Right renal cortex interstitium (tissue), 3 donors: ENCODE data around the gene CYTH1. TPM values are rescaled to one million over a fixed set of nuclear protein-coding genes. Genes with fewer than 3 reads are reported as not detected.

ENCODE experiments used
- DNase-seq, 3 donors: peaks; one replicate each; pipeline ENCODE4 v3.0.0-alpha.2; 2013; ENCODE audit warnings: low read depth in 3 of 3, low spot score in 2 of 3
- polyA plus RNA-seq, 3 donors: library from polyadenylated mRNA; unstranded; fragments of 120-200 nt; gene quantifications; one replicate each; pipeline ENCODE4 v1.2.1, GENCODE V29; 2013; ENCODE audit not compliant: insufficient read length in 3 of 3

CYTH1 gene
- polyA plus RNA-seq, 3 donors: 21.1 to 24.3 (median 21.8) TPM

DNA sequence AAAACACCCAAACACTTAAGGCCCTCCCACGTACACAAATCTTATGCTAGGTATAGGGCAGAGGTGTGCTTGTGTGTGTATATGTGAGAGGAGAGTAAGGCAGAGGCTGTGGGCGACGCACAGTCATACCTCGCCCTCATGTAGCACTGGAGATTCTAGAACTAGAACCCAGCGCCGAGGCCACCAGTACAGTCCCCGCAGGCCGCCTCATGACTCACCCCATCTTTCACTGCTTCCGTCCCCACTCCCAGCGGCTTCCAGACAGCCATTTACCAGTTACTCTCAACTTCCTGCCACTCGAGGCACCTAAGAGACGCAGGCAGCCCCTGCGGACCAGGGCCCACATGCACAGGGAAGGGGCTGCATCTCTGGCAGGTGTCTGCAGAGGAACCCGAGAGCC, 23.2 kb upstream of the CYTH1 start:
- DNase-seq: no peak

DNA sequence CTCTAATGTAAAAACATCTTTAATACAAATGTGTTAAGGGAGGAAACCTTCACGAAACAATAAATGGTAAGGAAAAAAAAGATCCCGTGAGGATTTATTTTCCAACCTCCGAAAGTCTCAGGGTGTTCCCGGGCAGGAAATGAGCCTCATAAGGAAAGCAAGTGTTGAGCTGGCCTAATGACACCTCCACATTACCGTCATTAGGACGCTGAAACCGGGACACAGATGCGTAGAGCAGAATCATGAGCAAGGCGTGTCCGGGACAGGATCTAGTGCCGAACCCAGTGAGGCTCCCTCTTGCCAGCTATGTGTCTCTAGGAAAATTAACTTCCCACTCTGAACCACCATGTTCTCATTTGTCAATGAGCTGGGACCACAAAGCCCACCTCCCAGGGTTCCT, 22.7 kb upstream of the CYTH1 start:
- DNase-seq: no peak

DNA sequence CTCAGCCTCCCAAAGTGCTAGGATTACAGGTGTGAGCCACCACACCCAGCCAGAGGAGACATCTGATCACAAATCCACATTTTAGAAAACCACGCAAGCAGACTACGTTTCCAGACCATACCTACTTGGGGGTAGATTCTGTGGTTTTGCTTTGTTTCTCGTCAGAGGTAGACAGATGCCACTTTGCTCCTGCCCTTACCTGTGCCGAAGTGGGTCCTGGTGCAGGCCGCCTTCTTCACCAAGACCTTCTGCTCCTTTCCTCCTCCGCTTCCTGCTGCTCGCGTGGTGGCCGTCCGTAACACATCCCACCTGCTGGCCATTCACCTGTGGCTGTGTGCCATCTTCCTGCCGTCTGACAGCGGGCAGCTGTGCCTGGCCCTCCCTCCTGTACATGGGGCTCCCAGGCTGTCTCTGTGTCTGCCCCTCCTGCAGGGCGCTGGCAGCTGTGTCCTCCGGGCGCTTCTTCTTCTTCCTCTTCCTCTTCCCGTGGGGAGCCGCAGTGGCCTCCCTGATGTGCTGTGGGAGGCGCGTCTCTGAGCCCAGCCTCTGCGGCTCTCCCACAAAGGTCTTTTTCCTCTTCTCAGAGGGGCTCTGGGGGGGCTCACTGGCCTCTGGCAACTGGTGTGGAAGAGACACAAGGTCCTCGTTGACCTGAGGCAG, 21.2 kb upstream of the CYTH1 start:
- DNase-seq: no peak

DNA sequence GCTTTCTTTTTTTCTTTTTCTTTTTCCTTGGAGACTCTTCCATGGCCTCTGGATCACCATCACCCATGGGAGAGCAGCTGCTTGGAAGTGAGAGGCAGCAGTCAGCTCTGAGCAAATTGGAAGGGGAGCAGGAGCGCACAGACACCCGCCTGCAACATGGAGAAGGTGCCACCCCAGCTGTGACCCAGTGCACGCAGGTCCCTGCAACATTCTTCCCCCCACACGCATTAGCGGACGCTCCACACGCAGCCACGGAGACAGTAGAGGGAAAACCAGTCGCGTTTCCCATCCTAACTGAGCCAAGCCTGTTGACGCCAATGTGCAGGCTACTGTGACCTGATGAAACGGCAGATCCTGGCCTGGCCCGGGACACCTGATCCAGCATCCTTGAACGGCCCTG, 20.4 kb upstream of the CYTH1 start:
- no peak for DNase-seq

DNA sequence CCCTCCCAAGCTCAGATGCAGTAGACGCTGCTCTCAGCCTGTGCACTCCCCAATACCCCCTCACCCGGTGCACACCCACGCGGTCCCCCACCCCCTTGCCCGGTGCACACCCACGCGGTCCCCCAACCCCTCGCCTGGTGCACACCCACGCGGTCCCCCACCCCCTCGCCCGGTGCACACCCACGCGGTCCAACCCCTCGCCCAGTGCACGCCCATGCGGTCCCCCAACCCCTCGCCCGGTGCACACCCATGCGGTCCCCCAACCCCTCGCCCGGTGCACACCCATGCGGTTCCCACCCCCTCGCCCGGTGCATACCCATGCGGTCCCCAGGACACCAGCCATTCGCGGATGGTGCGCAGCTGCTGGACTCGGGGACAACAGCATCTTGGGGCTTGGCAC, 19.9 kb upstream of the CYTH1 start:
- no peak for DNase-seq

DNA sequence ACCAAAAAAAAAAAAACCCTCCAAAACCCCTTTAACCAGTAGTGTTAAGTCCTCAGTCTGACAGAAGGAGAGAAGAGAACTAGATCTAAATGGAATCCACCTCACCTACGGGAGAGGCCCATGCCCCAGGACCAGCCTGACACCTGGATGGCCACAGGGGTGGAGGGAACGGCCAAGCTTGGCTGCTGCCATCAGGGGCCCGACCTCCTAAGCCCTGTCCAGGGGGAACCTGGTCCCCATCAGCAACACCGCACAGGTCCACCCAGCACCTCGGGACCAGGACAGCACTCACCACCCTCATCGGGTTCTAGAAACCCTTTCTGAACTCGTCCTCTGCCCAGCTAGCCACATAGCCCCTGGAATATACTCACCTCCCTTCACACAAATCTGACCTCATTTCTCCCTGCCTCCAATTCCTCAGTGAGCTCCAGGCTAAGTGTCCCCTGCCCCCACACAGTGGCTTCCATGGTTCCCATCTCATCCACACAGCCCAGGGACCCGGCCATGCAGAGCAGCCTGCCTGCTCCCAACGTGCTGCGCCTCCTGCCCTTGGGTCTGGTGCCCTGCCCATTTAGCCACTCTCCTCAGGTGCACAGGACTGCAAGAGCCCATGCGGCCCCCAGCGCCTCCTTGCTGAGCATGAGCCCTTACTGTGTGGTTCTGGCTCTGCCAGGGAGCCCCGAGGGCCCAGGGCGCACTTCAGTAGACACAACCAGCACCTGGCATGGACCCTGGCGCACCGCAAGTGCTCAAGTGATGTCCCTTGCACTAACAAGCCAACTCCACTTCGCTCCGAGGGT, 18.3 kb upstream of the CYTH1 start:
- DNase-seq: no peak

DNA sequence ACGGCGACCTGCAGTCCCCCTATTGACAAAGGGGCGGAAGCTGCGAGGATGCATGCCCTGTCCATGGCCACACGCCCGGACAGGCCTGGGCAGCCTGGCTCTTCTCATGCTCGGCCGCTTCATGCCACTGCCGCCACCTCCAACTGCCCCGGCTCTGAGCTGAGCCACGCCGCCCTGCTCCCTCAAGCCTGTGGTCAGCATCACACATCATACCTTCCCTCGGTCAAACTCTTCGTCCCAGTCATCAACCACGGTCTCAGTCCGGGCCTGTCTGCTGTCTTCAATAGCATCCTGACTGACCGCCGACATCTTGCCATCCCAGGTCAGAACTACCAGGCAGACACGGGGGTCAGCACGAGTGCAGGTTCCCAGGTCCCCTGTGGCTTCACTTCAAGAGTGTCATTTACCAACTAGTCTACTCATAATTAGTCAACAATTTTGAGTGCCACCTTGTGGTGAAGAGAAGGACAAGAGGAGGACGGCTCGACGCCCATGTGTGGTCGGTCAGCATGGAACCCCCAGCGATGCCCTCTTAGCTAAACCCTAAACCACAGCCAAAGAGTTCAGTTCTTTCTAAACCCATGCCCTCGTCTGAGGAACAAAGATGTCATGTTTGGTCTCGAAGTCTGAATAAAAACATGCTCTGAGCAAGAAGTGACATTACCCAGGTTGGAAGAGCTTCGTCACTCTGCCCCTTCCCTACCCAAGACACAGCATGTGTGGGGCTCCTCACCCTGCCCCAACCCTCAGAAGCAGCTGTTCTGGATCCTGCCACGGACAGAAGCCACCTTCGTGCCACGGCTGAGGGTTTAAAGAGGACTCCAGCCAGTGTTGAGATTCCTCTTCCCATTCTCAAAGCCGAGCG, 16.9 kb upstream of the CYTH1 start:
- DNase-seq: no peak

DNA sequence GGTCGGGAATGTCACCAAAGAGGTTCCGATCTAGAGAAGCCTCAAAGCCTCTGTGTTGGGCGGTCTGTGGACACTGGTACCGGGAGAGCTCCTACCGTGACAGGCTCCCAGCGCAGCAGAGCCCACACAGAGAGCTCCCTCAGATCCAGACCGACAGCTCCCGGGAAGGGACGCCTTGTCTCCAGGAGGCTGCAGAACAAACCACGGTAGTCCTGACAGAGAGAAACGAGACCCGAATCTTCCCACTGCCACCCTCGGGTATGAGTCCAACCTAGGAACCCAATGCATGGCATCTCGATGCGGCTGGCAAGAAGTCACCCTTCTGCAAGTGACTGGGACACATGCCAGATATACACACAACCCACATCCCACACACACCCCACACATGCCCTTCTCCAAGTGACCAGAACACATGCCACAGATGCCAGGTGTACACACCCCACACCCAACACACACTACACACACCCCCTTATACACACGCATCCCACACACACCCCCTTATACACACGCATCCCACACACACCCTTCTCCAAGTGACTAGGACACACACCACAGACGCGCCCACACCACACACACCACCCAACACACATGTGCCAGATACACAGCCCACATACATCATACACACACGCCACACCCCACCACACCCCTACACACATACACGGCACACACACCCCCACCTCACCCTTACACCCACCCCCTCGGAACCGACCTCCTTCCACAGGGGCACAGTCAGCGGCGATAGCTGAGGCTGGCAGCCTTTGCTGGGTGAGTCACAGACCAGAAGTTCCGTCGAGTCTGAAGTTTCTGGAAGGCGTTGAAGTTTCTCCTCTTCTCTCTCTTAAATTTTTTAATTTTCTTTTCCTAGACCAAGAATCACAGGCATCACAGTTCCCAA, 15.9 kb upstream of the CYTH1 start:
- no peak for DNase-seq

DNA sequence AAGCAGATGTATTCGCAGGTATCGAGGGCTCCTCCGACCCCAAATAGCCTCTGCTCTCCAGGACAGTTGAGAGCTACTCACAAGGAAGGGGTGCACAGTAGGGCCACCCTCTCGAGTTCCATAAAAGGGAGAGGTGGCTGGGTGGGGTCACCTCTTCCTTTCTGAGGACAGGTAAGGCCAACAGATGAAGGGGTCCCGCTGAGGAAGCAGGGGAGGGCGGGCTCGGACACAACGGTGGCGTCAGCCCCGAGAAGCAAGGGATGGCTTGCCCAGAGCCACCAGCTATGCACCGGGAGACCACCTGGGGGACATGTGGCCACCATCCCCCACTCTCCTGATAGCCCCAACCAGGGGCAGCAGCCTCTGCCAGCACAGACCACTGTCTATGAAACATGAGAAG, 15.1 kb upstream of the CYTH1 start:
- DNase-seq: no peak

DNA sequence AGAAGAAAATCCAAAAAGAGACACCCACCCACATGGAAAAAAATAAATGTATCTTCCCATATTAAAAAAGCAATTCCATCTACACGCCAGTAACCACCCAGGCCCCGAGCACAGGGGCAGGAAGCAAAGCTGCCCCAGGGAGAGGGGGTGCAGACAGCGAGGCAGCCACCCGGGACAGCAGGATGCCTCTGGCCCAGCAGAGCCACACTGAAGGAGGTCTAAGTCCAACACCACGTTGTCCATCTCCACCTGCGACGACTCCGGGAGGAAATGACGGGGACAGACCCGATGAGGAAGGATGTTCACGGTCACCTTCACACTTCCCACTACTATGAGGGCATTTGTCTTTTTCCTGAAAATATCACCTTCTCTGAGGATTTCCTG, 14.4 kb upstream of the CYTH1 start:
- DNase-seq: no peak

DNA sequence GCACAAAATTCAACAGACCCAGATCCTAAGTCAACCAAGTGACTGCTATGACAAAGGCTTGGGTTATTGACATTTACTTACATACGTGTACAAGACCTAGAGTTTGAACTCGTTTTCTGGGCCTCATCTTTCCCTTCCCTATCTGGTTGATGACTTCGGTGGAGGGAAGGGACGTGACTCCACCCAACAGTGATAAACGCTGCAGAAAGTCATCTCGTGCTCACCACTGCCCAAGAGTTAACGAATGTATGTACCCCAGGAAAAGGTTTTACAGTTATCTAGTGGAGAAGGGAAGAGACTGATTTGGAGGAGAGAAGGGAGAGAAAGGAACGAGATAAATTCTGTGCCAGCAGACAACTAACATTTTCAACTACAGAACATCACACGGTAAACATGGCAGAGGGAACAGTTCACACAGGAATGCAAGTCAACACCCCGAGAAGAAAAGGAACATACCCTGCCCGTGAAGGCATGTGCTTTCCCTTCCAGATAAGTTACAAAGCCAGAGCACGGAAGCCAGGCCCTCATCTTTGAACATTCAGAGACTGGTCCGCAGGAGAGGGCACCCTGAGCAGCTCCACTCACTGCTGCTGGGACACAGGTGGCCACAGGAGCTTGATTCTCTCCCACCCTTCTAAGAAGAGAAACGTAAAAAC, 13.9 kb upstream of the CYTH1 start:
- no peak for DNase-seq

DNA sequence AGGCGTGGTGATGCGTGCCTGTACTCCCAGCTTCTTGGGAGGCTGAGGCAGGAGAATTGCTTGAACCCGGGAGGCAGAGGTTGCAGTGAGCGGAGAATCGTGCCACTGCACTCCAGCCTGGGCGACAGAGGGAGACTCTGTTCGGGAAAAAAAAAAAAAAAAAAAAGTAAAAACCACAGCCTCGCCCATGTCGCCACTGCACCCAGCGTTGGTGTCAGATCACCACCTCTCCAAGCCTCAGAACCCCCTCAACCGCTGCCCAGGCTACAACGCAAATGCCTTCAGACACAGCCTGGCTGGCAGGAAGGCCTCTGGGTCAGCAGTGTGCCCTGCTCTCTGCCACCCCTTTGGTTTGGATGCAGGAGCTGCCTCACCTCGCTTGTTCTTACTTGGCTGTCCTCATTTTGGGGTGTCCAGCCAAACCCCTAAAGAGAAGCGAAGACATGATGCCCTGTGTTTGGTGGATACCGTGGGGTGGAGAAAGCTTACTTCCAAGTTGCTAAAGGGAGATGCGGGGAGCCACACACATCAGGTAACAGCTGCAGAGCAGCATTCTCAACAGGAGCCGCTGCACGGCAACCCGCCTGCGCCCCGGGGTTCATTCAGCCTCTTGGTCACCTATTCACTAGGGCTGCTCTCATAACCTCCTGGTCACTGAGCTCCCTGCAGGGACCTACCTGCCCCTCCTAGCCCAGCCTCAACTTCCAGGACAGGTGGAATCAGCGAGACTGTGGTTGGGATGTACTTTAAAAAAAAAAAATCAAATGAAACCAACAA, 13.0 kb upstream of the CYTH1 start:
- no peak for DNase-seq

DNA sequence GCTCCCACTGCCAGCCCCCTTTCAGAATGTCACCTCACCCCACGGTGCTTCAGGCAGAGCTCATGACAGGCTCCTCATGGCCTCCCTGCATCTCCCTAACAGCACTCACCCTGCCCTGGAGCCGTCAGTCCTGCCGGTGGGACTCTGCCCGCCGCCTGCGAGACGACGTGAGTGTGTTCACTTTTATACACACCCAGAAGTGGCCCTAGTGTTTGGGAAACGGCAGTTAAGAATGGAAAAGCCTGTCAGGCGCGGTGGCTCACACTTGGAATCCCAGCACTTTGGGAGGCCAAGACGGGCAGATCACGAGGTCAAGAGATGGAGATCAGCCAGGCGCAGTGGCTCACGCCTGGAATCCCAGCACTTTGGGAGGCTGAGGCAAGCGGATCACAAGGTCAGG, 12.3 kb upstream of the CYTH1 start:
- no peak for DNase-seq

DNA sequence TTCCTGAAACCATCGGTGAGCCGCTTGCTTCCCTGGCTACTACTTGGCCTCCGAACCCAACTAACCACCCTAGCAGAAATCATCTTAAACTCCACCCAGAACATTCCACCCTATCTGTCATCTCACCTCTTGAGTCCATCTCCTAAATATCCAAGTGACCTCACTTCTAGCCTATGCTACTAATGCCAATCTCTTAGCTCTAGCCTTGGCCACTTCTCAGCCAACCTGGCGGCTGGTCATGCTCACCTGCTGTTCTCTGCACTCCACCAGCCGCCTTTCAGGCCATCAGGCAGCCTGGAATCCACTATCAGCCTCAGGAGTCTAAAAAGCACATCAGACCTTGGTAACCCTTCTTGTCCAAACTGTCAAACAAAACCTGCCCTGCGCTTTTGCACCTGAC, 11.9 kb upstream of the CYTH1 start:
- no peak for DNase-seq

DNA sequence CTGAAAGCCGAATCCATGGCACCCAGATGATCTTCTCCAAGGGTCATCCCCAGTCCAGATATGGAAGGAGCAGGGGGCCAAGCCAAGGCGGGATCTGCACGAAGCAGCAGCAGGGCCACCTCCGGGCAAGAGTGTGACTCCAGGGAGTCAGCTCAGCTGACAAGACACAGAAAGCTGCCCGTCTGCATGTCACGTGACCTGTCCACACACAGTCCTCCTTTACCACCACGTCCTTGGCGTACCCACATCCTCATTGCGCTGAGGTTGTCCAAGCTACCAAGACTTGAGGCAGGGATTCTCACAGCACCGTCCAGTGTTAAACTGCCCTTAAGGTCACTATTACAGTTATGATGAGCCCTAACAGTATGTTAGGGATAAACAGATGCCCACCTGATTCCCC, 11.3 kb upstream of the CYTH1 start:
- DNase-seq: no peak

DNA sequence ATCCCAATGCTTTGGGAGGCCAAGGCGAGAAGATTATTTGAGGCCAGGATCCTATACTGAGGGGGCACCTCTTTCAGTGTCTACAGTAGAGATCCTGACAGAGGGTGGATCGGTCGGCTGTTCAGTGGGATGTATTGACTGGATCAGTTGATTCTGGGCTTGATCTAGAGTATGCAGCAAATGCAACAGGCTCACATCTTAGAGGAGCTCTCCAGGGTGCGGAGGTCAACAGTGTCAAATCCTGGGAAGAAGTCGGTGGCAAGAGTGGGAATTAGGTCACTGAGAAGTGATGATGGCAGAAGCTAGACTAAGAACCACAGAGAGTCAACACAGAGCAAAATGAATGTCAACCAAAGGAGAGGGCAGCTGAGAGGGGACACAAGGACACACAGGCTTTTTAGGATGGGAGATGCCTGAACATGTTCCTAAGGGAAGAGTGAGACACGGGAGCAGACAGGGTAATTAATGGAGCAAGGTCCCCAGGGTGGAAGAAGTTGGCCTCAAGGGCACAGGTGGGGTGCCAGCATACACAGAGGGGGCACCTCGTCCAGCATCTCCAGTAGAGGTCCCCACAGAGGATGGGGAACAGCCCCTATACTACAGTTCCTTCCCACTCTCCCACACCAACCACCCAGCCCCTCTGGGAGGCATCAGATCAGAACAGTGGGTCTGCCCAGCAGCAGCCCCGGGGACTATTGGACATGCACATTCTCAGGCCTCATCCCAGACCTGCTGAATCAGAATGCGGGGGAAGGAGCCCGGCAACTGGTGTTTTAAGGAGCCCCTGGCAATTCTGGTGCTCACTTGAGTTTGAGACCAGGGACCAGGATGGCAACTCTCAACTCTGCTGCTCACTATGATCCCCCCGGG, 10.0 kb upstream of the CYTH1 start:
- no peak for DNase-seq

DNA sequence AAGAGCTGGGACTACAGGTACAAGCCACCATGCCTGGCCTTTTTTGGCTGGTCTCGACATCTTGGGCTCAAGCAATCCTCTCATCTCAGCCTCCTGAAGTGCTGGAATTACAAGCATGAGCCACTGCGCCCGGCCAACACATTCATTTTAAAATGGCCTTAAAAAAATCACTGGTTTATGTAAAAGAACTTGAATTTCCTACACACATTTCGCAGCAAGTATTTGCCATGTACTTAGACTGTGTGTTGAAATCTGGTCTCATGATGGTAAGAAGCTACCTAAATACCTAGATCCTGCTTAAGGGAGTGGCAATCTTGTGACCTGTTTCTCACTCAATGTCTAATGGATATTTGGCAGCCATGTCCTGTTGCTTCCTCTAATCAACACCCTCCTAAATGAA, 8.5 kb upstream of the CYTH1 start:
- DNase-seq: no peak

DNA sequence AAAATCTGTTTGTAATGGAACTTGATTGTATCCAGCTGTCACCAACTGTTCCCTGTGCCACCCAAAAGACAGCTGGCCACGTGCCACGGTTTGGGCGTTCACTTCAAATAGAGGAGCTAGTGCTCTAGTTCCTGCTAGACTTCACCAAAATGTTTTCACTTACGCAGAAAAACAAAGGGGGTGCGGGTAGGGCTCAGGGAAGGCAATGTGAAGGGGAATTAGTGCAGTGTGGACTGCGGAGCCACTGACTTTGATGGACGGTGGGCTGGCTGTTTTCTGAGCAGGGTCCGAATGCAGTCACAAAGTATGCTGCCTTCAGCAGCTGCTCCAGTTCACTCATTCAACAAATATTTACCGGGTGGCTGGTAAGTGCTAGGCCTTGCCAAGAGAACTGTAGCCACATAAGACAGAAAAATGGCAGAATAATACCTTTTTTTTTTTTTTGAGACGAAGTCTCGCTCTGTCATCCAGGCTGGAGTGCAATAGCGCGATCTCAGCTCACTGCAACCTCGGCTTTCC, 7.6 kb upstream of the CYTH1 start:
- DNase-seq: no peak
